Fibroblast of lung (primary cell): ENCODE results near the gene MGAT5. TPM values are rescaled to one million over a fixed set of nuclear protein-coding genes. Genes with fewer than 3 reads are reported as not detected.

Source experiments
- DNase-seq, 2 donors: peaks; one replicate each; pipeline versions ENCODE4 v3.0.0 to v3.0.0-alpha.2; 2010; ENCODE audit warnings: low read depth in 2 of 2
- H2AFZ ChIP-seq: 2 replicates; pipeline ENCODE4 v1.5.1; 2012; ENCODE audit warnings: low read length, control low read depth, inconsistent platforms
- H3K27ac ChIP-seq: 2 replicates; pipeline ENCODE4 v1.5.1; 2011; ENCODE audit warnings: low read length, control low read depth; ENCODE audit not compliant: insufficient read depth
- H3K27me3 ChIP-seq: 2 replicates; pipeline ENCODE4 v1.5.1; 2011; ENCODE audit warnings: mild to moderate bottlenecking, low read length; ENCODE audit not compliant: control insufficient read depth, insufficient read depth
- H3K36me3 ChIP-seq: 2 replicates; pipeline ENCODE4 v1.5.1; 2011; ENCODE audit warnings: low read length; ENCODE audit not compliant: control insufficient read depth, insufficient read depth
- H3K4me1 ChIP-seq: 2 replicates; pipeline ENCODE4 v1.5.1; 2011; ENCODE audit warnings: low read length; ENCODE audit not compliant: control insufficient read depth, insufficient read depth; ENCODE audit errors: extremely low read depth
- H3K4me2 ChIP-seq: 2 replicates; pipeline ENCODE4 v1.5.1; 2011; ENCODE audit warnings: low read length, control low read depth; ENCODE audit not compliant: insufficient read depth; ENCODE audit errors: extremely low read depth
- H3K4me3 ChIP-seq, 4 experiments: fragments of 200-600 bp in 1 of 4; sonication (generic) in 1 of 4; replicated peaks in 1 of 4; 2 replicates each; pipeline ENCODE4 v1.5.1; 2011 to 2016; ENCODE audit warnings: low read length in 4 of 4, low read depth in 3 of 4, mild to moderate bottlenecking in 3 of 4, control low read depth in 2 of 4, inconsistent platforms in 1 of 4, mixed read lengths in 1 of 4; ENCODE audit not compliant: insufficient read depth in 1 of 4; ENCODE audit errors: control extremely low read depth in 1 of 4
- H3K79me2 ChIP-seq: 2 replicates; pipeline ENCODE4 v1.5.1; 2012; ENCODE audit warnings: mild to moderate bottlenecking, low read length, inconsistent platforms; ENCODE audit not compliant: control insufficient read depth, insufficient read depth
- H3K9ac ChIP-seq: 2 replicates; pipeline ENCODE4 v1.5.1; 2011; ENCODE audit warnings: mild to moderate bottlenecking, low read length, control low read depth; ENCODE audit not compliant: insufficient read depth
- H3K9me3 ChIP-seq: 2 replicates; pipeline ENCODE4 v1.5.1; 2012; ENCODE audit warnings: low read depth, low read length; ENCODE audit not compliant: control insufficient read depth, insufficient read depth
- H4K20me1 ChIP-seq: 2 replicates; pipeline ENCODE4 v1.5.1; 2011; ENCODE audit warnings: low read length; ENCODE audit not compliant: control insufficient read depth, insufficient read depth; ENCODE audit errors: extremely low read depth
- CTCF ChIP-seq, 2 donors: IDR thresholded peaks in 1 of 2; conservative IDR thresholded peaks in 1 of 2; 1 replicate in 1 of 2; 2 replicates in 1 of 2; pipeline ENCODE4 v1.5.1; 2011 to 2012; ENCODE audit warnings: low read length in 2 of 2, control low read depth in 1 of 2, inconsistent platforms in 1 of 2, low read depth in 1 of 2, mild to moderate bottlenecking in 1 of 2
- EZH2 ChIP-seq: IDR thresholded peaks from 2 replicates; pipeline ENCODE4 v1.5.1; 2012; ENCODE audit warnings: low read length, control low read depth, mild to moderate bottlenecking; ENCODE audit errors: missing control alignments
- polyA plus RNA-seq, 2 donors: library from polyadenylated mRNA; depleted of rRNA in 1 of 2; stranded (reverse) in 1 of 2; unstranded in 1 of 2; fragments of >200 nt; gene quantifications; 2 replicates each; pipeline ENCODE4 v1.2.1, GENCODE V29; 2011 to 2012; ENCODE audit warnings: missing spikeins in 1 of 2
- total RNA-seq: library from RNA; depleted of rRNA; stranded (reverse); fragments of >200 nt; gene quantifications from 2 replicates; pipeline ENCODE4 v1.2.1, GENCODE V29; 2014

The MGAT5 gene
- total and polyA plus RNA-seq, 2 donors (not counting 1 experiment from before 2014, with no cell fraction given), result 270 to 301 TPM

GRCh38 chr2:134336921-134337320 is 83.0 kb downstream of the MGAT5 start:
- Histone ChIP-seq H3K9ac (no peak overlapping the region), H4K20me1 (no peaks in the 10 kb centered on the region), H3K36me3 (peaks cover 1% of the 10 kb centered on the region), H3K4me1 (no peaks in the 10 kb centered on the region), H3K4me2 (no peak overlapping the region), H3K4me3 (no peak overlapping the region), H2AFZ (no peak overlapping the region), H3K27ac (no peak overlapping the region), H3K79me2 (no peaks in the 10 kb centered on the region), H3K27me3 (no peaks in the 10 kb centered on the region), H3K9me3 (no peaks in the 10 kb centered on the region)
- no peak for DNase-seq
- TF ChIP-seq CTCF (conservative IDR thresholded peaks at IDR 0.05 in 1 of 2, IDR thresholded peaks at IDR 0.05 in 1 of 2; ENCODE audit: low read depth in 1 of 2, low read length in 2 of 2) (no peak), EZH2 (no peak)

GRCh38 chr2:134337631-134338030 is 83.8 kb downstream of the MGAT5 start:
- Histone ChIP-seq H3K4me1 (no peaks in the 10 kb centered on the region), H2AFZ (no peak overlapping the region), H3K4me2 (no peak overlapping the region), H3K36me3 (peaks cover 5% of the 10 kb centered on the region), H3K9me3 (no peaks in the 10 kb centered on the region), H3K4me3 (no peak overlapping the region), H4K20me1 (no peaks in the 10 kb centered on the region), H3K9ac (no peak overlapping the region), H3K79me2 (no peaks in the 10 kb centered on the region), H3K27ac (no peak overlapping the region), H3K27me3 (no peaks in the 10 kb centered on the region)
- no peak for TF ChIP-seq EZH2
- DNase-seq, result no peak

GRCh38 chr2:134338208-134338607 is 84.3 kb downstream of the MGAT5 start:
- H2AFZ ChIP-seq, result no peak overlapping the region
- H3K4me3 ChIP-seq, result no peak overlapping the region
- no peak overlapping the region for H3K27ac ChIP-seq
- H3K27me3 ChIP-seq, result no peaks in the 10 kb centered on the region
- peaks cover 5% of the 10 kb centered on the region for H3K36me3 ChIP-seq
- H3K79me2 ChIP-seq, result no peaks in the 10 kb centered on the region
- no peak overlapping the region for H3K4me2 ChIP-seq
- no peaks in the 10 kb centered on the region for H3K4me1 ChIP-seq
- H3K9ac ChIP-seq, result no peak overlapping the region
- no peak for DNase-seq
- H4K20me1 ChIP-seq, result no peaks in the 10 kb centered on the region
- H3K9me3 ChIP-seq, result no peaks in the 10 kb centered on the region
- TF ChIP-seq EZH2, result no peak
- no peak for TF ChIP-seq CTCF (conservative IDR thresholded peaks at IDR 0.05 in 1 of 2, IDR thresholded peaks at IDR 0.05 in 1 of 2; ENCODE audit: low read depth in 1 of 2, low read length in 2 of 2)
